KG1 (cell line): ENCODE results near the gene MBL2.

Experiments
- DNase-seq: peaks from one replicate; lab custom pipeline; 2025; lab: John Stamatoyannopoulos, UW

MBL2 gene

DNA sequence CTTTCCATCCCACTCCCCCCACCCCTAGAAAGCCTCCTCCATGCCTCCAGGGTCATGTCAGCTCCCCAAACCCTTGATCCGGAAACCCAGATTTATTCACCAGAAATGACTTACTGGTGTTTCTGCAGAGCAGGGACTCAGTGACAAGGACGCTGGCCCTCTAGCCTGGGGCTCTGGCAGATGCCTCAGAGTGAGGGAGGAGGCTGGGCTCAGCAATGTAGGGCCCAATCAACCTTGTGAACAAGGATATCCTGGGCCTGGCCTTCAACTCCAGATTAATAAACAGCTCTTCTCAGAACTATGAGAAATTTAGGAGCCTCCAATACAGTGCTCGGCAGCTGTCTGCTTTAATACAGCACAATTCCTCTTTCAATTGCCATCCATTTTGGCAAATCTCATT lies at the start of gene MBL2:
Gene MBL2 (minus strand): TSS at position 162 of the 400 bp plus-strand sequence. CDS start 1,149 bp downstream, outside the sequence.
- no peak for DNase-seq

DNA sequence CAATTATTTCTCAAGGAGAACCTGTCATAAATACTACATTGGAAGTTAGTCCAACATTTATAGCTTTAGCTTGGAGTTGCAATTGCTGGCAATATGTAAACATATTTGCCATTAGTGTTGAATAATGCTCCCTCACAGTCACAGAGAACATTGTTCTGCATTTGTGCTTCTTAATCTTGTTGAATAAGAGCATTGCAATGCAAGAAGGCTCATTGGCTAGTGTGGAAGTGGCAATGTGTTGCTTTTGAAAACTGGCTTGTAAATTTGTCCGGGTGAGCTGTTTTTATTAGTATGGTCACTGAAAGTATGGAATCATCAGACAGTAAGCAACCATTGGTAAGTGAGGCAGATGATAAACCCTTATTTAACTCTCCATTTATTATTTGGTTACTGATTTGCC lies 47.7 kb upstream of the MBL2 start:
- no peak for DNase-seq

- no peak for DNase-seq
These were observed 45.4 kb upstream of the MBL2 start for GRCh38 chr10:52818019-52818418.

DNA sequence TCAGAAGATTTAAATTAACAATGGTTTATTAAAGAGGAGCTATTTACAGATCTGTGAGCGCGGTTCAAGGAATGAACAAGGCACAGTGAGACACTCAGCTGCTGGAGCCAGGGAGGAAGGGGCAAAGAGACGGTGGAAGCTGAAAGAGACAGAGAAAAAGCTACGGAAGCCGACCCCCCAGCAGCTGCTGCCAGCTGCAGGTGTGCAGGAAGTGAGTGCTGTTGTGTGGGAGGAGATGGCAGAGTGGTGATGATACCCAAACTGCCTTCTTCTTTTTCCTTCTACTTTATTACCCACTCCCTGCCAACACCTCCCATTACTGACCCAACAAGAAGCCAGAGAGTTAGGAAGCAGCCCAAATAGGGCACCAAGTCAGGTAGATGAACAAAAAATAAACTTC lies 41.9 kb upstream of the MBL2 start:
- DNase-seq, result no peak

- DNase-seq, result no peak
These were observed 39.2 kb upstream of the MBL2 start for GRCh38 chr10:52811776-52812175.

DNA sequence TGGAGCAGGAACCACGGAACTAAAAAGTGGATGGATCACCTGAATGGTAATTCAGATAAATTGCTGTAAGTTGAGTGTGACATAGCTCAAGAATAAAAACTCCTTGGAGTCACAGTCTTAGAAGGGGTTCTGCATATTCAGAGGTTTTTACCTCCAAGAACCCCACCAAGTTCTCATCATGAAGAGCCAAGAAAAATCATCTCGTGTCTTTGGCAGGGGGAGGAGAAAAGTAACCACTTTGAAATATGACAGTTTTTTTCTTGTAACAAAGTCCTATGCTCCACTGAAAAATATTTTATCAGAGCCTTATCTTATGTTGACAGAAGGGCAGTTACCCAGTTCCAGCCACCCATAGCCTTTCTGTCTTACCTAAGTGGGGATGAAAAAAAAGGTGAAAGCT lies 38.2 kb upstream of the MBL2 start:
- DNase-seq, result no peak

GRCh38 chr10:52807803-52808202 lies 35.2 kb upstream of the MBL2 start:
- no peak for DNase-seq

DNA sequence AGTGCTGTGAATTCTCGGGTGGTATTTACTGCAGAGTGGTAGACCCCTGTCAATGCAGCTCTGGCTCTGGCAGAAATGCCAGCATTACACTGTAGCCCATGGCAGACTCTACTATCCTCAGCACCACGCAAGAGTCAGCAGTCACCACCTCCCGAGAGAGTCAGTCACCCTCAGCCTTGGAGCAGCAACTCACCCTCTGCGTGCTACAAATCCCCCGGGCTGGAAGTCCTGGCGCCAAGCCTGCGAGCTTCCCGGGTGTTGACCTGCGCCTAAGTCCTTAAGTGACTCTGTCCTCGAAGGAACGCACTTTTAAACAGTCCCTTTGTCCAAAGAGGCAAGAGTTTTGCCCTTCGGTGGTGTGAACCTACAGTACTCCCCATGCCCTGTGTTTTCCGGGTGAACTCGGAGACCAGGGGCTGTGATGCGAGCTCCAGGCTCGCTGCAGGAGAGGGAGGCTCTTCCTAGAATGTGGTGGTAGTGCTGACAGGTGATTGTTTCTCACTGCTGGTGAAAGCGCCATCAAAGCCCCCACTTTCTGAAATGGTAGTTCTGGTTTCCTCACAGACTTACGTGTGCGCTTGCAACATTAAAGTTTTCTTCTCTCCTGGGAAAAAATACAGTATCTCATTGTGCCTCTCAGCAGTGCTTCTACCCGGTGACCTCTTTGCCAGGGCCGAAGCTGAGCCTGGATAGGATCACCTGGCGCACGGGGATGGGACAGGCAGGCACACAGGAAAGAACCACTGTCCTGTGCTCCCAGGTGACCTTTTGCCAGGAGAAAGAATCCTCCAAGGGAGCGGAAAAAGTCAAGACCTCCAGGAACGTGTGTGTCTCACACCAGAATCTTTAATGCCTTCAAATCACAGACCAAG lies 33.1 kb upstream of the MBL2 start:
- DNase-seq, result no peak

- DNase-seq, result no peak
These were observed 29.4 kb upstream of the MBL2 start for GRCh38 chr10:52801947-52802346.

DNA sequence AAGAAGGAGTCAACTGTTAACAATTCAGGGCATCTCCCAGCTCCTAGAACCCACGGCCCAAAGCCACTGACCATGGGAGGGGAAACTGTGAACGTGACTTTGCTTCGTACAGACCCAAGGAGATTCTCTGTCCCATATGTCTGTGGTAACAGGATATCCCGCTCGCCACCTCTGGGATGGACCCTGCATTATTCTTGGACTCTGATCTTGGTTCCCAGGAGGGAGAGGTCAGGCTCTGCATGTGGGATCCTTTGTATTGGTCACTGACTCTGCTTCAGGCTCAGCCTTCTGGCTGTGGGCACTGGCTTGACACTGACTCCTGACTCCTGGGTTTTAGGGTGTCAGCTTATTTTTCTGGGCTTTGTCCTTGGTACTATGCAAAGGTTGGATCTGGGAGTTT lies 13.5 kb upstream of the MBL2 start:
- DNase-seq, result no peak

DNA sequence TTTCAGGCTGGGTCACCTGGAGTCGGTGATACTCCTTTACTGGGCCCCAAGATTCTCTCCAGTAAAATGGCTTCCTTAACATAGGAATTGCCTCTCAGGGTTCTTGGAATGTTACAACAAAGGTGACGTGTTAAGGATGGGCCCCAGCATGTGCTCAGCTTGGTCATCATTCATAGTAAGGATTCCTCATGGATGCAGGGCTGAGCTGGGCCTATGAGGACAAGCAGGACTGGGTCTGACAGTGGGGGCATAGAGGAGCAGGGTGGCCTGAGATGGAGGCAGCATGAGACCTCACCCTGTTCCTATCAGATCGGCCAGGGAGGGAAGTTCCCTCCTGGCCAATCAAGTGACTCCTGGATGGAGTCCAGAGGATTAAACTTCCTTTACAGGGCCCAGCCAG lies 12.8 kb upstream of the MBL2 start:
- DNase-seq, result no peak

DNA sequence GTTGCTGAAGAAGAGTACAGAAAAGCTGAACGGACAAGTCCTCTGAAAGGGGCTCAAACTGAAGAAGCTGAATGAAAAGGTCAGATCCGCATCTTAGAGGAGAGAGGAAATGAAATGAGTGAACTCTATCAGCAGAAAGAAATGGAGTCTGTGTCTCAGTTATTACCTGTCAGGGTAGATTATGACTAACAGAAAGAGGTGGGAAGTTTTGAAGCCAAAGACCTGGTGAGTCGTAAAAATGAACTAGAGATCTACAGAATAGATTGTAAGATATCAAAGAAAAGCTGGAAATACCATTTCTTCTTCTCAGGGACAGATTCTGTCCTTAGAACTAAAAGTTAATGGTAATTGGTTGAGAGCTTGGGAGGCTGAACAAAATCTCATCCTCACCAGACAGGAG lies 11.1 kb upstream of the MBL2 start:
- DNase-seq, result no peak

DNA sequence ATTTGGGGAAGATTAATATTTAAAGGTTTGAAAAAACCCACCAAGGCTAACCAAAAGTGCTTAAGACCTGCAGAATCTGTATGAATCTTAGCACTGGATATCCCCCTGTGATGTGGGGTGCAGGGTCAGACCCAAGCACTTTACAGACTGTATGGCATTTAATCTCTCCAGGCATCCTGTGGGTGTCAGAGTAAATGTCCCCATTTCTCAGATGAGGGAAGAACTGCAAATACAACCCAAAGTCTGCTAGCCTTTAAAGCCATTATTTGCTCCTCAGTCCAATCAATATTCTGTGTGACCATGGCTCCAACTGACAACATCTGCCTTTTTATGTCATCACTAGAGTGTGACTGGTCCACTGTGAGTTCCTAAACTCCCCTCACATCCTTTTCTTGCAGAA lies 10.0 kb upstream of the MBL2 start:
- DNase-seq, result no peak

DNA sequence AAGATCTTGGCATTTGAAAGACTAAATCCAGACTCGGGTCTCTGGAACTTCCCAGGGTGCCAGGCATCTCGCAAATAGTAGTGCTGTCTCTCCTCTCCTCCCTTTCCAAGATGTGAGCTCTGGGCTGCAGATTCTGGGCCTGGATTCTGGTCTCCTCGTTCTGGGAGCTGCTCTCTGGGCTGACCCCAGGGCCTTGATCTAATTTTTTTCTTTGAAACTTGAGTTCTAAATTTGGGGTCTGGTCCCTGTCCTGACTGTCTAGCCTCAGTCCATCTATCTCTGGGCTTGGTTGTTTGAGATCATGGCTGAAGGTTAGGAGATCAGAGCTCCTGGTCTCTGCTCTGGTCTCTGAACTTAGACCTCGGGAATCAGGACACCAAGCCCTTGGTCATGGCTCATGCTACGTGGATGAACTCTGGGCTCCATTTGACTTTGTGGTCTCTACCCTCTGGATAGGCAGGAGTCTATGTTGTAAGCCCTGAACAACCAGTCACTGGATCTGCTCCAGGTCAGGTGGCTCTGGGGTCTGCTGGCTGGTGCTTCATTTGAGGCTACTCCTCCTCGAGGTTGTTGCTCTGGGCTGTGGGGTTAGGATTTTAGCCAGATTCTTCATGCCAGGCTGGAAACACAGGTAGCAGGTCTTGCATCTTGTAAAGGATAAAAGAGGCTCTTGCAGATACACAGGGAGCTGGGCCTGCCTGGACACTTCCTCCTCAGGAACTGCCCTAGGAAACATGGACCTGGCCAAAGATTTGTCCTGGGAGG lies 8.0 kb upstream of the MBL2 start:
- DNase-seq, result no peak

DNA sequence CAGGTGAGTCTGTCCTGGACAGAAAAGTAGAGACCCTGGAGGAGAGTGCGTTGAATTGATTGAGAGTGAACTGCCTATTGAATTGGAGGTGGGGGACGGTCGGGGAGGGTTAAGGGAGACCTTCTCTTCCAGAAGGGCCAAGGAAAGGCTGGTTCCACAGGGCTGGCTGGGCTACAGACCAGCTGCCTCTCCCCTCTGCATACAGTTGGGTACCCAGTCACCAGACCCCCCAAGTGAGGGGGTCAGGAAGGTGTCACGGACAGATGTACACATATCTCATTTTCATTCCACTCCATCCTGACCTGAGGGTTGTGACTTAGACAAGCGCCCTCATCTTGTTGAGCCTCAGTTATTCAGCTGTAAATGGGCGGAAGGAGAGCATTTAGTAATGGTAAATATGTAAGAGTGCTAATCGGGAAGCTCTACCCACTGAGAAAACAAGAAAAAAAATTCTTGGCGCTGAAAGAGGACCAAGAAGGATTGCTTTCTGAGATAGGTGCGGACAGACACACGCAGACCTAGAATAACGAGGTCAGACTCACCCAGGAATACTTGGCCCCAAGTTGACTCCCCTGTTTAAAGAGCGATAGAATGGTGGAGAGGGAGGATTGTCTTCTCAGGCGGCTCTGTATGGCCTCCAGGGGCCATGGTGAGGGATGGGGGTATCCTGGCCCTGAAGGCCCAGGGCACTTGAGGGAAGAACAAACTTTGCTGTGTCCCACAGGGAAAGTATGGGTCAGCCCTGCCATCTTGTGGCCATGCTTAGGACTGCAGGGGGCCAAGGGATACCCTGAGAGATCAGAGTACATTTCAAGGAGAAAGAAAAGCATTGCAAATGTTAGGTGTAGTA lies 7.2 kb upstream of the MBL2 start:
- DNase-seq, result peak; percentile 65

DNA sequence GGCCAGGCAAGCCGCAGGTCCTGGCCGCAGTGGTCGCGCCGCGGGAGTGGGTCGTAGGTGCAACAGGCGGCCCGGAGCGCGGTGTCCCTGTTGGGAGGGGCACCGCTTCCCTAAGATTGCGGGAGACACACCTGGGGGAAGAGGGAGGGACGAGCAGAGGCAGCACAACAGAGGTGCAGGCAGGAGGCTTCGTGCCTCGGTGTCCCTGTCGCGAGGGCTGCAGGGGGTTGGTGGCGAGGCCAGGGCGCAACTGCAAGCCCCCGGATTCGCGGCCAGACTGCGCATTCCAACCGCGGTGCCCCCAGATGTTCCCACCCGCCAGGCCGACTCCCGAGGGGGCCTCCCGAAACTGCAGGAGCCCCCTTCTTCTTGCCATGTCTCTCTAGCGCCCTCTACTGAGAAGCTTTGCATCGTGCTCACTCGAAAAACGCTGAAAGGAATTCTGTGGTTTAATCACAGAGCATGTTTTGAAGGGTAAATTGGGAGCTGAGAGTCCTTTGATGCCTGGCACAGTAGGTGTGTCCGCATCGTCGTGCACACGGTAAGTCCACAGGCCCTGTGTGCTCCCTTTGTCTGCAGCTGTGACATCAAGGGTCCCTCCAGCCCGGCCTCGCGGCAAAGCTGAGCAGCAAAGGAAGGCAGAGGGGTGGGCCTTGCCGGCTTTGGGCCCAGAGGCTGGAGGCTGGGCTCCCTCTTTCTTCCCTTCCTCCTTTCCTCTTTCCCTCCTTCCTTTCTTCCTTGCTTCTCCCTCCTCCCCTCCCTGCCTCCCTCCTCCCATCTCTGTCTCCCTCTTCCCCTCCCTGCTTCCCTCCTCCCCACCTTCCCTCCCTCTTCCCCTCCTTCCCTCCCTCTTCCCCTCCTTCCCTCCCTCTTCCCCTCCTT lies 6.2 kb upstream of the MBL2 start:
- DNase-seq, result no peak

- no peak for DNase-seq
These were observed 4.8 kb upstream of the MBL2 start for GRCh38 chr10:52777414-52777813.

GRCh38 chr10:52776471-52776903 lies 3.9 kb upstream of the MBL2 start:
- no peak for DNase-seq

DNA sequence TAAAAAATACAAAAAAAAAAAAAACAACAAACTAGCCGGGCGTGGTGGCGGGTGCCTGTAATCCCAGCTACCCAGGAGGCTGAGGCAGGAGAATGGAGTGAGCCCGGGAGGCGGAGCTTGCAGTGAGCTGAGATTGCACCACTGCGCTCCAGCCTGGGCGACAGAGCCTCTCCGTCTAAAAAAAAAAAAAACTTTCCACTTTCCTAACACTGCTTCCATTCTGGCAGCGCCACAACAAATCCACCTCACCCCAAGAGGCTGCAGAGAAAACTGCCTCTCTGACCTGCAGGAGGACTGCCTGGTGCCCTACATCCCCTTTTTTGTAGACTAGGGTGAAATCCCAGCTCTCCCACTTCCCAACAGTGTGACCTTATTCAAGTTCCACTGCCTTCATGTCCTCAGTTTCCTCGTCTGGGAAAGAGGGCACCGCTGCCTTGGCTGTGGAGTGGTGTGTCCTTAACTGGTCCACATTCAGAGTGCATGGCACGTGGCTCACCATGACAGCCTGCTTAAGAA lies 2.6 kb upstream of the MBL2 start:
- no peak for DNase-seq

GRCh38 chr10:52774600-52775106 lies 2.1 kb upstream of the MBL2 start:
- no peak for DNase-seq

DNA sequence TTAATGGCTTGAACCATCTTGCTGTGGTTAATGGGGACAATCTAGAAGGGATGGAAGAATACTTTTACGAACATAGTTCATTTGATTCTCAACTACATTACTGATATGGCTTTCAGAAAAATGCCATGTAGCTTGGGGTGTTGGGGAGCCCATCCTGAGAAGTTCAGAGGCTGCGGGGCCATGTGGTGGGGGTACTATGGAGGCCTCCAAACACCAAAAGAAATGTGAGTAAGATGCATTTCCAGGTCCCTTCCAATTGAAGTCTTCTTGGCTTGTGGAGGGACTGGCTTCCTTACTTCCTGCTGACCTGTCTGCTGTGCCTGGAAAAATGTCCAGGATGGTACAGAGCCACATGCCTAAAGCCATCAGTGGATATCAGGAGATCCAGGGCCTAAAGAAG lies 1.6 kb upstream of the MBL2 start:
- no peak for DNase-seq
